Mesenteric fat pad (tissue), 1 donor: ENCODE measurements around the gene GJD3. TPM values are rescaled to one million over a fixed set of nuclear protein-coding genes. Genes with fewer than 3 reads are reported as not detected.

Experiments used
- DNase-seq: peaks from one replicate; pipeline ENCODE4 v3.0.0-alpha.2; 2020; ENCODE audit warnings: low spot score
- total RNA-seq: library from RNA; stranded (reverse); fragmentation: NEBNext Ultra II Directional; extraction: Animal tissue kit (Norgen Biotek cat#: 25700); gene quantifications from one replicate; pipeline ENCODE4 v1.2.1, GENCODE V29; 2021
- donor health status: DM: yes; HTN: yes; CAD: no.

The GJD3 gene
- total RNA-seq, 1 donor from 2014 or later: 0.77 TPM

GRCh38 chr17:40352237-40352778 is 12.2 kb downstream of the GJD3 start:
- no peak for DNase-seq

- no peak for DNase-seq
Measured at GRCh38 chr17:40351359-40352236, 12.9 kb downstream of the GJD3 start.

- DNase-seq: no peak
Measured at GRCh38 chr17:40350689-40351358, 13.7 kb downstream of the GJD3 start.

- no peak for DNase-seq
Measured at GRCh38 chr17:40349895-40350688, 14.4 kb downstream of the GJD3 start.

- DNase-seq: no peak
Measured at GRCh38 chr17:40349477-40349894, 15.1 kb downstream of the GJD3 start.

- DNase-seq: no peak
Measured at GRCh38 chr17:40348562-40349476, 15.7 kb downstream of the GJD3 start.

GRCh38 chr17:40348136-40348504 is 16.4 kb downstream of the GJD3 start:
- no peak for DNase-seq

- no peak for DNase-seq
Measured at GRCh38 chr17:40347319-40348135, 17.0 kb downstream of the GJD3 start.

- DNase-seq: no peak
Measured at GRCh38 chr17:40346765-40347158, 17.8 kb downstream of the GJD3 start.

- no peak for DNase-seq
Measured at GRCh38 chr17:40345994-40346764, 18.4 kb downstream of the GJD3 start.

GRCh38 chr17:40345161-40345993 is 19.2 kb downstream of the GJD3 start:
- no peak for DNase-seq

- DNase-seq: no peak
Measured at GRCh38 chr17:40344421-40345160, 19.9 kb downstream of the GJD3 start.

- DNase-seq: no peak
Measured at GRCh38 chr17:40343219-40344119, 21.1 kb downstream of the GJD3 start.

- no peak for DNase-seq
Measured at GRCh38 chr17:40342504-40343218, 21.9 kb downstream of the GJD3 start.

GRCh38 chr17:40341808-40342503 is 22.6 kb downstream of the GJD3 start:
- peak; percentile 95 for DNase-seq
